GM23248 (cell line): ENCODE data around the gene SEMA5A. TPM values are rescaled to one million over a fixed set of nuclear protein-coding genes. Genes with fewer than 3 reads are reported as not detected.

Source experiments
- DNase-seq: peaks from one replicate; pipeline ENCODE4 v3.0.0-alpha.2; 2015
- H2AFZ ChIP-seq: fragments of 200-600 bp; sonication (generic); 2 replicates; pipeline ENCODE4 v1.6.1; 2016; ENCODE audit warnings: antibody characterized with exemption
- H3F3A ChIP-seq: fragments of 200-600 bp; sonication (generic); 2 replicates; pipeline ENCODE4 v1.6.1; 2016; ENCODE audit warnings: mild to moderate bottlenecking, antibody characterized with exemption, mixed run types; ENCODE audit not compliant: insufficient read depth
- H3K27ac ChIP-seq: fragments of 200-600 bp; sonication (generic); 2 replicates; pipeline ENCODE4 v1.5.1; 2016; ENCODE audit warnings: mild to moderate bottlenecking
- H3K27me3 ChIP-seq: fragments of 200-600 bp; sonication (generic); replicated peaks from 2 replicates; pipeline ENCODE4 v1.6.1; 2016; ENCODE audit warnings: mild to moderate bottlenecking; ENCODE audit not compliant: insufficient read depth
- H3K36me3 ChIP-seq: fragments of 200-600 bp; sonication (generic); 2 replicates; pipeline ENCODE4 v1.6.1; 2016; ENCODE audit warnings: low read depth, mild to moderate bottlenecking
- H3K4me1 ChIP-seq: fragments of 200-600 bp; sonication (generic); 2 replicates; pipeline ENCODE4 v1.6.1; 2016; ENCODE audit warnings: mild to moderate bottlenecking; ENCODE audit not compliant: insufficient read depth
- H3K4me2 ChIP-seq: fragments of 200-600 bp; sonication (generic); one replicate; pipeline ENCODE4 v1.6.1; 2016; ENCODE audit warnings: mild to moderate bottlenecking; ENCODE audit not compliant: unreplicated experiment
- H3K4me3 ChIP-seq: fragments of 200-600 bp; sonication (generic); 2 replicates; pipeline ENCODE4 v1.5.1; 2016; ENCODE audit warnings: mild to moderate bottlenecking
- H3K79me2 ChIP-seq: fragments of 200-600 bp; sonication (generic); 2 replicates; pipeline ENCODE4 v1.6.1; 2016; ENCODE audit warnings: mild to moderate bottlenecking; ENCODE audit not compliant: insufficient read depth
- H3K9ac ChIP-seq: fragments of 200-600 bp; sonication (generic); 2 replicates; pipeline ENCODE4 v1.6.1; 2016; ENCODE audit warnings: mild to moderate bottlenecking
- H3K9me2 ChIP-seq: fragments of 200-600 bp; sonication (generic); 2 replicates; pipeline ENCODE4 v1.6.1; 2016; ENCODE audit warnings: mixed run types, mild to moderate bottlenecking, moderate library complexity; ENCODE audit not compliant: insufficient read depth
- H3K9me3 ChIP-seq: fragments of 200-600 bp; sonication (generic); one replicate; pipeline ENCODE4 v1.6.1; 2017; ENCODE audit warnings: low read depth
- H4K20me1 ChIP-seq: fragments of 200-600 bp; sonication (generic); 2 replicates; pipeline ENCODE4 v1.6.0; 2016; ENCODE audit not compliant: insufficient read depth
- EZH2 ChIP-seq: fragments of 200-600 bp; sonication (generic); IDR thresholded peaks from 2 replicates; pipeline ENCODE4 v1.6.1; 2018; ENCODE audit warnings: antibody characterized with exemption, mild to moderate bottlenecking; ENCODE audit not compliant: insufficient read depth, poor library complexity, severe bottlenecking
- EZH2phosphoT487 ChIP-seq: fragments of 200-600 bp; sonication (generic); IDR thresholded peaks from 2 replicates; pipeline ENCODE4 v1.6.1; 2018; ENCODE audit warnings: antibody characterized with exemption, moderate library complexity, mild to moderate bottlenecking, low read depth; ENCODE audit not compliant: insufficient read depth
- WGBS, 2 experiments: methylation state at CpG; one replicate each; pipeline ENCODE4 v1.1.6; 2015 to 2017; ENCODE audit warnings: low lambda C conversion rate in 2 of 2, low coverage in 1 of 2; ENCODE audit errors: missing lambda C conversion rate in 2 of 2; 5-methylcytosine and 5-hydroxymethylcytosine counted together
- in situ Hi-C: fragments of 300-500 bp; cut with MboI; formaldehyde crosslinking; loops from 2 replicates; pipeline ENCODE4 v1.15.0; 2020
- polyA plus RNA-seq: library from polyadenylated mRNA; unstranded; fragments of >200 nt; fragmentation: Nextera tagmentation; extraction: Ambion mirVana; gene quantifications from 2 replicates; pipeline ENCODE4 v1.2.1, GENCODE V29; 2016
- total RNA-seq: library from RNA; depleted of rRNA; stranded (reverse); fragments of >200 nt; shearing (Covaris generic); gene quantifications from 2 replicates; pipeline ENCODE4 v1.2.3, GENCODE V29; 2014

SEMA5A gene
- total and polyA plus RNA-seq, 2 experiments from 2014 or later: 33.5 to 38.2 TPM

- H3K9me2 ChIP-seq: no peaks in the 10 kb centered on the region
- H3K4me2 ChIP-seq: peak overlapping the region; percentile 12
- H2AFZ ChIP-seq: peak overlapping the region; percentile 69
- TF ChIP-seq EZH2 (no peak), EZH2phosphoT487 (no peak)
- in situ Hi-C loops: no loop called here
- DNase-seq: peak; percentile 87
- no peaks in the 10 kb centered on the region for H3K27me3 ChIP-seq
- peaks cover 37% of the 10 kb centered on the region for H3F3A ChIP-seq
- no peaks in the 10 kb centered on the region for H3K36me3 ChIP-seq
- H3K9ac ChIP-seq: peak overlapping the region; percentile 39
- whole genome bisulfite sequencing, 2 experiments: 12% methylated on average over 5 of the region's 5 CpGs
- H3K9me3 ChIP-seq: no peaks in the 10 kb centered on the region
- no peaks in the 10 kb centered on the region for H3K79me2 ChIP-seq
- H4K20me1 ChIP-seq: no peaks in the 10 kb centered on the region
- peak overlapping the region; percentile 66 for H3K27ac ChIP-seq
- H3K4me1 ChIP-seq: peaks cover 44% of the 10 kb centered on the region
- H3K4me3 ChIP-seq: no peak overlapping the region
These were observed 108.1 kb downstream of the SEMA5A start for GRCh38 chr5:9437741-9438240.

GRCh38 chr5:9431496-9432258 lies 114.2 kb downstream of the SEMA5A start:
- Histone ChIP-seq H3K9ac (no peak overlapping the region), H3F3A (no peaks in the 10 kb centered on the region), H3K4me1 (no peaks in the 10 kb centered on the region), H3K79me2 (no peaks in the 10 kb centered on the region), H3K4me2 (no peak overlapping the region), H2AFZ (no peak overlapping the region), H3K4me3 (no peak overlapping the region), H3K9me3 (no peaks in the 10 kb centered on the region), H3K27ac (no peak overlapping the region), H3K9me2 (no peaks in the 10 kb centered on the region), H3K27me3 (no peaks in the 10 kb centered on the region), H3K36me3 (0 out of 2 replicates have a peak, but pooled peaks cover 7% of the 10 kb centered on the region), H4K20me1 (no peaks in the 10 kb centered on the region)
- in situ Hi-C loops: no loop called here
- DNase-seq: no peak
- no peak for TF ChIP-seq EZH2
- no peak for TF ChIP-seq EZH2phosphoT487
- 91 to 95% methylated on average over 9 of the region's 9 CpGs for WGBS, 2 experiments

- H2AFZ ChIP-seq: no peak overlapping the region
- H4K20me1 ChIP-seq: no peaks in the 10 kb centered on the region
- in situ Hi-C loops: no loop called here
- H3K9me2 ChIP-seq: no peaks in the 10 kb centered on the region
- no peaks in the 10 kb centered on the region for H3K9me3 ChIP-seq
- H3K4me3 ChIP-seq: no peak overlapping the region
- no peak overlapping the region for H3K27ac ChIP-seq
- H3K9ac ChIP-seq: no peak overlapping the region
- no peak for DNase-seq
- no peak for TF ChIP-seq EZH2
- no peak overlapping the region for H3K4me2 ChIP-seq
- H3K27me3 ChIP-seq: no peaks in the 10 kb centered on the region
- H3K36me3 ChIP-seq: 0 out of 2 replicates have a peak, but pooled peaks cover 7% of the 10 kb centered on the region
- H3K4me1 ChIP-seq: no peaks in the 10 kb centered on the region
- H3K79me2 ChIP-seq: no peaks in the 10 kb centered on the region
- H3F3A ChIP-seq: no peaks in the 10 kb centered on the region
These were observed 114.8 kb downstream of the SEMA5A start for GRCh38 chr5:9431151-9431495.

DNA sequence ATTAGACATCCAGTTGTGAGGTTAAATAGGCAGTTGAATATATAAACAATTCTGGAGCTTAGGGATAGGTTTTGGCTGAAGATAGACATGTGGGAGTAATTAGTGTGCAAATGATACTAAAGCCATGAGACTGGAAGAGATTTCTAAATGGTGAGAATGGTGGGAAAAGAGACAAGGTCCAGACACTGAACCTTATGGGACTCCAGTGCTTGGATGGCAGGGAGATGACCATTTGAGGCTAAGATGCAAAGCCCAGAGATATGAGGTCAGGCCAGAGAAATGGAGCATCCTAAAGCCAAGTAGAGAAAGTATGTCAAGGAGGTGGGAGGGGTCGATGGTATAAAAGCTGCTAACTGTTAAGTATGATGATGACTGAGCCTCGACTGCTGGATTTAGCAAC lies 115.6 kb downstream of the SEMA5A start:
- TF ChIP-seq EZH2 (no peak), EZH2phosphoT487 (no peak)
- H2AFZ ChIP-seq: no peak overlapping the region
- no peak overlapping the region for H3K9ac ChIP-seq
- in situ Hi-C loops: no loop called here
- no peaks in the 10 kb centered on the region for H3K4me1 ChIP-seq
- no peaks in the 10 kb centered on the region for H3K79me2 ChIP-seq
- WGBS, 2 experiments: 86 to 90% methylated on average over 2 of the region's 2 CpGs
- no peak for DNase-seq
- H3K27ac ChIP-seq: no peak overlapping the region
- no peak overlapping the region for H3K4me3 ChIP-seq
- H3K9me3 ChIP-seq: no peaks in the 10 kb centered on the region
- no peaks in the 10 kb centered on the region for H4K20me1 ChIP-seq
- 0 out of 2 replicates have a peak, but pooled peaks cover 7% of the 10 kb centered on the region for H3K36me3 ChIP-seq
- H3K4me2 ChIP-seq: no peak overlapping the region
- H3K9me2 ChIP-seq: no peaks in the 10 kb centered on the region
- no peaks in the 10 kb centered on the region for H3K27me3 ChIP-seq
- no peaks in the 10 kb centered on the region for H3F3A ChIP-seq
